IgD-negative memory B cell (primary cell): ENCODE data around the gene LRBA. TPM values are rescaled to one million over a fixed set of nuclear protein-coding genes. Genes with fewer than 3 reads are reported as not detected.
"Not testable (repeated sequence)": the region's sequence is repeated elsewhere in the genome, so short reads cannot be mapped to it uniquely, and the experiment has no call there.

Source experiments
- H3K27ac Mint-ChIP-seq, 3 donors: one replicate each; pipeline ENCODE4 v1.8.0; 2020 to 2022; ENCODE audit warnings: mild to moderate bottlenecking in 3 of 3, mixed read lengths in 3 of 3, moderate library complexity in 1 of 3
- H3K27me3 Mint-ChIP-seq: one replicate; pipeline ENCODE4 v1.8.0; 2021; ENCODE audit warnings: mixed read lengths
- H3K36me3 Mint-ChIP-seq: one replicate; pipeline ENCODE4 v1.8.0; 2020; ENCODE audit warnings: mild to moderate bottlenecking, mixed read lengths
- H3K4me1 Mint-ChIP-seq, 3 donors: one replicate each; pipeline ENCODE4 v1.8.0; 2020 to 2022; ENCODE audit warnings: mixed read lengths in 3 of 3, mild to moderate bottlenecking in 1 of 3
- H3K4me3 Mint-ChIP-seq, 4 donors: one replicate each; pipeline ENCODE4 v1.8.0; 2020 to 2022; ENCODE audit warnings: mild to moderate bottlenecking in 4 of 4, mixed read lengths in 4 of 4, moderate library complexity in 3 of 4
- H3K9me3 Mint-ChIP-seq, 3 donors: one replicate each; pipeline ENCODE4 v1.8.0; 2020 to 2021; ENCODE audit warnings: mixed read lengths in 3 of 3, mild to moderate bottlenecking in 1 of 3
- polyA plus RNA-seq: library from polyadenylated mRNA; unstranded; fragments of 300-500 nt; fragmentation: Illumina TruSeq; gene quantifications from one replicate; pipeline ENCODE4 v1.2.3, GENCODE V29; 2021

Gene LRBA
- polyA plus RNA-seq, 1 donor from 2014 or later: 15.3 TPM

GRCh38 chr4:150931005-150931404 lies 84.1 kb downstream of the LRBA start:
- no peaks in the 10 kb centered on the region for H3K27me3 Mint-ChIP-seq
- no peaks in the 10 kb centered on the region for H3K9me3 Mint-ChIP-seq
- no peak overlapping the region for H3K27ac Mint-ChIP-seq
- H3K4me3 Mint-ChIP-seq: no peak overlapping the region
- H3K36me3 Mint-ChIP-seq: peaks cover 13% of the 10 kb centered on the region
- H3K4me1 Mint-ChIP-seq: peaks cover 0 to 4% (median 3%) of the 10 kb centered on the region in 3 donors

DNA sequence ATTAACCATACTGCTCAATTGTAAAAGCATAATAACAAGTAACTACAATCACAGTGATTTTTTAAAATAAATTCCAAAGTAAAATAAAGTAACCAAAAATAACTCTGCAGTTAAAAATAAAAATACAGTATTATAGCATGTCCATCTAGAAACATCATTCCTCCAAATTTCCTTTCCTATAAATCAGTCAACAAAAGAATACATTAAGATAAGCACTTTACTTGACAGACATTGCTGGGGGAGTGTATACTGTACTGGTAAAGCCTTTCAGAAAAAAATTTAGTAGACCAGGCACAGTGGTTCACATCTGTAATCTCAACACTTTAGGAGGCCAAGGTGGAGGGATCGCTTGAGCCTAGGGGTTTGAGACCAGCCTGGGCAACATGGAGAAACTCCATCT lies 91.1 kb downstream of the LRBA start:
- Mint-ChIP-seq H3K4me3 (no peak overlapping the region), H3K36me3 (peaks cover 18% of the 10 kb centered on the region), H3K27me3 (no peaks in the 10 kb centered on the region), H3K4me1 (peaks cover 0 to 3% (median 1%) of the 10 kb centered on the region in 3 donors), H3K9me3 (no peaks in the 10 kb centered on the region), H3K27ac (no peak overlapping the region)

- not testable (repeated sequence) for H3K27ac Mint-ChIP-seq, H3K4me3 Mint-ChIP-seq, H3K4me1 Mint-ChIP-seq, H3K27me3 Mint-ChIP-seq, H3K9me3 Mint-ChIP-seq
- peaks cover 19% of the 10 kb centered on the region for H3K36me3 Mint-ChIP-seq
Measured at GRCh38 chr4:150921486-150921885, 93.6 kb downstream of the LRBA start.

- H3K36me3 Mint-ChIP-seq: peaks cover 25% of the 10 kb centered on the region
- H3K27ac Mint-ChIP-seq, H3K4me1 Mint-ChIP-seq: not testable (repeated sequence)
Measured at GRCh38 chr4:150918562-150918961, 96.5 kb downstream of the LRBA start.

DNA sequence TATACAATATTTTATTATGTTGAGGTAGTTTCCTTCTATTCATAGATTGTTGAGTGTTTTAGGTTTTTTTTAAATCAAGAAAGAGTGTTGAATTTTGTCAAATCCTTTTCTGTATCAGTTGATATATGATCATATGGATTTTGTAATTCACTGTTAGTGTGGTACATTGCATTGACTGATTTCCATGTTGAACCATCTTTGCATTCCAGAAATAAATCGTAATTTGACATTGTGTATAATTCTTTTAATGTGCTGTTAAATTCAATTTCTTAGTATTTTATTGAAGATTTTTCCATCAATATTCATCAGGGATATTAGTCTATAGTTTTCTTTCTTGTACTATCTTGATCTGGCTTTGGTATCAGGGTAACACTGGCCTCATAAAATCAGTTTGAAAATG lies 103.8 kb downstream of the LRBA start:
- Mint-ChIP-seq H3K4me1 (peaks cover 0 to 3% (median 2%) of the 10 kb centered on the region in 3 donors), H3K27me3 (no peaks in the 10 kb centered on the region), H3K9me3 (peaks cover 2 to 11% (median 4%) of the 10 kb centered on the region in 3 donors), H3K27ac (no peak overlapping the region), H3K36me3 (peaks cover 58% of the 10 kb centered on the region), H3K4me3 (no peak overlapping the region)

More at GRCh38 chr4:150918562-150918961, 96.5 kb downstream of the LRBA start:
- H3K9me3 Mint-ChIP-seq, H3K27me3 Mint-ChIP-seq, H3K4me3 Mint-ChIP-seq: not testable (repeated sequence)

GRCh38 chr4:150909116-150909515 lies 106.0 kb downstream of the LRBA start:
- peaks cover 2 to 11% (median 4%) of the 10 kb centered on the region in 3 donors for H3K9me3 Mint-ChIP-seq
- H3K27ac Mint-ChIP-seq: no peak overlapping the region

DNA sequence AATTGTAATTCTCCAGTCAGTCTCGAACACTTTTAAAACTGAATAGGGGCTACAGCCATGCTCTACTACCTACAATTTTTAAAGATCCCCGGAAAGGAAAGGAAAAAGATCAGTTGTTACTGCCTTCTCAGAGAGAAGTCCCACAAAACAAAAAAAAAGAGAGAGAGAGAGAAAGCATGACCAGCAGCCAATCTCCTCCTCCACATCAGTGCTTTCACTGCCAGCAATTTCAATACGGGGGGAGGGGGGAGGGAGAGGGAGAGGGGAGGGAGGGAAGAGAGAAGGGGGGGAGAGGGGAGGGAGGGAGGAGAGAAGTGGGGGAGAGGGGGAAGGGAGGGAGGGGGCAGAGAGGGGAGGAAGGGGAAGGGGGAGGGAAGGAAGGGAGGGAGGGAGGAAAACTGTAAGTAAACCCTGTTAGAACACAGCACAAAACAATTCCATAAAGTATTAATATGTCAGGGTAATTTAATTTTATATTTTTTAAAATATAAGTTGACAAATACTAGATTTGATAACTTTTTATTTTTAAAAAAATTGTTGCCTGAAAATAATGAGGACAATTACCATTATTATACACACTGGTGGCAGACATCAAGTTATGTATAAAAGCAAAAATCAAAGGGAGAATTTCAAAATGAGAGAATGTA lies 108.0 kb downstream of the LRBA start:
- H3K4me1 Mint-ChIP-seq: peaks cover 0 to 3% (median 2%) of the 10 kb centered on the region in 3 donors
- H3K4me3 Mint-ChIP-seq: no peak overlapping the region
- H3K36me3 Mint-ChIP-seq: peaks cover 56% of the 10 kb centered on the region
- peak overlapping the region in 2 of 3 donors; percentile 39 to 69 for H3K27ac Mint-ChIP-seq
- no peaks in the 10 kb centered on the region for H3K27me3 Mint-ChIP-seq
- peaks cover 0 to 15% (median 0%) of the 10 kb centered on the region in 3 donors for H3K9me3 Mint-ChIP-seq

More at GRCh38 chr4:150909116-150909515, 106.0 kb downstream of the LRBA start:
- Mint-ChIP-seq H3K4me3 (no peak overlapping the region), H3K27me3 (no peaks in the 10 kb centered on the region), H3K4me1 (peaks cover 0 to 3% (median 2%) of the 10 kb centered on the region in 3 donors), H3K36me3 (peaks cover 58% of the 10 kb centered on the region)

DNA sequence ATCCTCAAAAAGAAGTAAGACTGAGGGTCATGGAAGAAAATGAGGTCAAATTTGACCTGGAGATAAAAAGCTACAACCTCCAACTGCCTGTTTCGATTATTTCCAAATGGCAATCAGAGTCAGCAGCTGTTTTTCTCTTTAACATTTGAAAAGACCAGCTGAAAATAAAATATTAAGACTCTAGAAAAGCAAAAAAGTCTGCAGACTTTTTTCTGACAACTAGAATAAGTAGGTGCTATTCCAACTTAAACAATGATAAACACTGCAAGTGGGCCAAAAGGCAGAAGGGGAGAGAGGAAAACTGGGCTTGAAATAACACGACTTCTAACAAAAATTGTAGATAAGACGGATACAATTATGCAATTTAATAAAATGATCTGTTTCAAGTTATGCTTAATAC lies 110.4 kb downstream of the LRBA start:
- no peaks in the 10 kb centered on the region for H3K27me3 Mint-ChIP-seq
- peaks cover 0 to 9% (median 0%) of the 10 kb centered on the region in 3 donors for H3K9me3 Mint-ChIP-seq
- H3K36me3 Mint-ChIP-seq: peaks cover 43% of the 10 kb centered on the region
- no peak overlapping the region for H3K27ac Mint-ChIP-seq
- no peak overlapping the region for H3K4me3 Mint-ChIP-seq
- peaks cover 0 to 3% (median 2%) of the 10 kb centered on the region in 3 donors for H3K4me1 Mint-ChIP-seq

DNA sequence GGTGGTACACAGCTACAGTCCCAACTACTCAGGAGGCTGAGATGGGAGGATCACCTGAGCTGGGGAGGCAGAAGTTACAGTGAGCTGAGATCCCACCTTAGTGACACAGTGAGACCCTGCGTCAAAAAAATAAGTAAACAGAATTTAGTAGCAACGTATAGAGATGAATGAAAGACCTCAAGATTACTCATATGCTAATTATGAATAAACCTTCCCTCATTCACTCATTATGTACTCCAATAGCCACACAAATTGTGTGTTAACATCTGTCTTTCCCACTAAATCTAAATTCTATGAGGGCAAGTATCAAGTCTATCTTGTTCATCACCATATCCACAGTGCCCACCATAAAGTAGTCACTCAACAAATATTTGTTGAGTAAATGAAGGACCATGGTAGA lies 111.5 kb downstream of the LRBA start:
- Mint-ChIP-seq H3K4me3 (no peak overlapping the region), H3K36me3 (peaks cover 40% of the 10 kb centered on the region), H3K27ac (no peak overlapping the region), H3K9me3 (peaks cover 0 to 9% (median 0%) of the 10 kb centered on the region in 3 donors), H3K27me3 (no peaks in the 10 kb centered on the region), H3K4me1 (peaks cover 0 to 2% (median 0%) of the 10 kb centered on the region in 3 donors)

GRCh38 chr4:150896497-150896896 lies 118.6 kb downstream of the LRBA start:
- H3K27me3 Mint-ChIP-seq: no peaks in the 10 kb centered on the region
- no peak overlapping the region for H3K4me3 Mint-ChIP-seq
- no peak overlapping the region for H3K27ac Mint-ChIP-seq
- H3K9me3 Mint-ChIP-seq: no peaks in the 10 kb centered on the region
- H3K36me3 Mint-ChIP-seq: peaks cover 19% of the 10 kb centered on the region
- no peaks in the 10 kb centered on the region for H3K4me1 Mint-ChIP-seq

GRCh38 chr4:150890246-150890645 lies 124.8 kb downstream of the LRBA start:
- Mint-ChIP-seq H3K4me1 (peaks cover 12 to 27% (median 18%) of the 10 kb centered on the region in 3 donors), H3K36me3 (peaks cover 12% of the 10 kb centered on the region), H3K27me3 (no peaks in the 10 kb centered on the region), H3K9me3 (no peaks in the 10 kb centered on the region), H3K27ac (no peak overlapping the region), H3K4me3 (no peak overlapping the region)

DNA sequence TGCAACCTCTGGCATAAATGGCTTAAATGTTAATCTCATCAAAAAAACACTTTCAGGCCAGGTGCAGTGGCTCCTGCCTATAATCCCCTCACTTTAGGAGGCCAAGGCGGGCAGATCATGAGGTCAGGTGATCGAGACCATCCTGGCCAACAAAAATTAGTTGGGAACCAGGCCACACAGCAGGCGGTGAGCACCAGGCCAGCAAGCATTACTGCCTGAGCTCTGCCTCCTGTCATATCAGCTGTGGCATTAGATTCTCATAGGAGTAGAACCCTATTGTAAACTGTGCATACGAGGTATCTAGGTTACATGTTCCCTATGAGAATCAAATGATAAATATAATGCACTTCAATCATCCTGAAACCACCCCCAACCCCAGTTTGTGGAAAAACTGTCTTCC lies 125.8 kb downstream of the LRBA start:
- peaks cover 12% of the 10 kb centered on the region for H3K36me3 Mint-ChIP-seq
- no peak overlapping the region for H3K4me3 Mint-ChIP-seq
- no peak overlapping the region for H3K27ac Mint-ChIP-seq
- H3K9me3 Mint-ChIP-seq: no peaks in the 10 kb centered on the region
- H3K4me1 Mint-ChIP-seq: peaks cover 13 to 29% (median 21%) of the 10 kb centered on the region in 3 donors
- no peaks in the 10 kb centered on the region for H3K27me3 Mint-ChIP-seq

GRCh38 chr4:150888625-150889024 lies 126.5 kb downstream of the LRBA start:
- Mint-ChIP-seq H3K9me3 (no peaks in the 10 kb centered on the region), H3K4me3 (no peak overlapping the region), H3K36me3 (peaks cover 12% of the 10 kb centered on the region), H3K4me1 (peaks cover 13 to 30% (median 26%) of the 10 kb centered on the region in 3 donors), H3K27me3 (no peaks in the 10 kb centered on the region), H3K27ac (no peak overlapping the region)

DNA sequence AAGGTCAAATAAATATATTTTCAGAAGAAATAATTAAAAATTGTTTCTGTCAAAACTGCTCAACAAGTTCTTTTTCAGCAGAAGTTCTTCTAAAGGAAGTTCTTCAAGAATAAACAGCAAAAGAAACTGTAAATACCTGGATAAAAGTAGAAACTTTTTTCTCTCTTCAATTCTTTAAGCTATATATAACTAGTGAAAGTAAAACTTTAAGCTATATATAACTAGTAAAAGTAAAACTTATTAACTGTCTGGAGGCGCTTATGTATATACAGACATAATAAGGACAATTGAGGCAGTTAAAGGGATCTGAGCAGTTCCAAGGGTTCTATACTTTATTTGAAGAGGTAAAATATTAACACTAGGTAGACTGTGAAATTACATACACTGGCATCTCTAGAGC lies 126.9 kb downstream of the LRBA start:
- Mint-ChIP-seq H3K36me3 (peaks cover 12% of the 10 kb centered on the region), H3K4me3 (no peak overlapping the region), H3K27ac (no peak overlapping the region), H3K4me1 (peaks cover 13 to 30% (median 26%) of the 10 kb centered on the region in 3 donors), H3K27me3 (no peaks in the 10 kb centered on the region), H3K9me3 (no peaks in the 10 kb centered on the region)

GRCh38 chr4:150886597-150886996 lies 128.5 kb downstream of the LRBA start:
- no peaks in the 10 kb centered on the region for H3K9me3 Mint-ChIP-seq
- H3K27me3 Mint-ChIP-seq: no peaks in the 10 kb centered on the region
- peak overlapping the region in 2 of 4 donors; percentile 10 to 20 for H3K4me3 Mint-ChIP-seq
- peaks cover 13 to 30% (median 26%) of the 10 kb centered on the region in 3 donors for H3K4me1 Mint-ChIP-seq
- no peak overlapping the region for H3K27ac Mint-ChIP-seq
- peaks cover 9% of the 10 kb centered on the region for H3K36me3 Mint-ChIP-seq

DNA sequence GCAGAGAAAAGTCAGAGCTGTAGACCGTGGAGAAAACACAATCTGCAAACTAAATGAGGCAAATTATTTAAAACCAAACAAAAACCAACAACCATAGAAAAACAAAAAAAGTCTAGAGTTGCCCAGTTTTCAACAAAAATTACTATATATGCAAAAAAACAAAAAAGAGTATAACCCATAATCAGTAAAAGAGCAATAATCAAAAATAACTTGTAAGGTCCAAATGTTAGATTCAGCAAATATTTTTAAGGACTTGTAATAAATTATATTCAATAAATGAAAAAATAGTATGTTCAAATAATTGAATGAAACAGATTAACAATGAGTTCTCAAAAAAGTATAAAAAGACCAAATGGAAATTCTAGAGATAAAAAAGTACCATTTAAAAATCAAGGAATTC lies 130.5 kb downstream of the LRBA start:
- Mint-ChIP-seq H3K9me3 (peaks cover 0 to 3% (median 3%) of the 10 kb centered on the region in 3 donors), H3K4me3 (no peak overlapping the region), H3K27ac (peak overlapping the region in 1 of 3 donors; percentile 60), H3K27me3 (no peaks in the 10 kb centered on the region), H3K36me3 (peaks cover 17% of the 10 kb centered on the region), H3K4me1 (peaks cover 9 to 27% (median 26%) of the 10 kb centered on the region in 3 donors)
